ENCODE data around the gene MDC1. TPM values are rescaled to one million over a fixed set of nuclear protein-coding genes. Genes with fewer than 3 reads are reported as not detected.

MDC1 gene
- total and polyA plus RNA-seq, 2 of the 13 experiments (the other 11 are each of a cell fraction or from before 2014, with no cell fraction given) = 8.4 to 14.0 TPM

DNA sequence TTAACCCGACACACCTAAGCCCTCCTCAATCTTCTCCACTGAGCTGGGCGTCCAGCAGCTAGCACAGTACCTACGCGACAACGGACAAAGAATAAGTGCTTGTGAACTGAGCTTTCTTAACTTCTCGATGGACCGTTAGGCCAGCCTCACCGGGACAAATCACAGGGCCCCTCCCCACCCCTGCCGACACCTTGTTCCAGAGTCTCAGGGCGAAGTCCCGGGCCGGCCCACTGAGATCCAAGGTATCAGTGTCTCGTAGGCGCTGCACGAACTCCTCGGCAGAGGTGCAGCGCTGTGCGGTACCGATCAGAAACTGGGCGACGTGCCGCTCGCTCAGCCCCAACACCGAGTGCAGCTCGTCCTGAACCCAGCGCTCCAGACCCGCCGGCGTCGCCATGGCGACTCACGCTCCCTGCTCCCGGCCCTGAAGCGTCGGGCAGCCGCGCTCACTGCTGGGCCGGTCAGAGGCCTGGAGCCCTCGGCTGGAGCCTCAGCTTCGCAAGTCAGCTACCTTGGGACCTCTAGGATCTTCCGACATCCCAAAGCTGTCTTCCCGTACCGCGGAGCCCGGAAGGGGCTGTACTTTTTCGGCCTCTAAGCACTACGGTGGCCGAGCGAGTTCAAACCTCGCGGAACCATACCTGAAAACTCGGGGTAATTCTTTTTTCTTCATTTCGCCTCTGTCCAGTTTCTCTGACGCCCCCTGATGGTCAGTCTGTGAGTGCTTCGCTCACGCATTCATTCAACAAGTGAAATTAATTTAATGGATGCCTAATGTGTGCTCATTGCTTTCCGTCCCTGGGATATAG lies 44.4 kb downstream of the MDC1 start, which contains the start of gene DHX16 (continued):
- 0 out of 2 replicates have a peak, but pooled peaks have one; percentile 40 for TF ChIP-seq HBP1 (CRISPR knock-in tag; IDR thresholded peaks at IDR 0.05; ENCODE audit: low read depth)
- peak; percentile 90 for TF ChIP-seq PHF5A (CRISPR knock-in tag; IDR thresholded peaks at IDR 0.05; ENCODE audit: low read depth, unreplicated experiment)
- TF ChIP-seq HNF1A (IDR thresholded peaks at IDR 0.05; ENCODE audit: low read depth) = no peak
- no peak; the same call in 1 of the 2 replicates for TF ChIP-seq HNF1A (CRISPR knock-in tag; IDR thresholded peaks at IDR 0.05; ENCODE audit: borderline replicate concordance)
- peak; percentile 58; the same call in 1 of the 2 replicates for TF ChIP-seq SOX5 (CRISPR knock-in tag; IDR thresholded peaks at IDR 0.05; ENCODE audit: borderline replicate concordance)
- TF ChIP-seq CENPX (CRISPR knock-in tag; IDR thresholded peaks at IDR 0.05) = no peak
- TF ChIP-seq YEATS2 (CRISPR knock-in tag; IDR thresholded peaks at IDR 0.05; ENCODE audit: borderline replicate concordance) = peak; percentile 98
- no peak for TF ChIP-seq CAMTA2 (CRISPR knock-in tag; IDR thresholded peaks at IDR 0.05; ENCODE audit: borderline replicate concordance)
- TF ChIP-seq SALL2 (CRISPR knock-in tag; IDR thresholded peaks at IDR 0.05) = peak; percentile 79; the same call in 1 of the 2 replicates
- peak; percentile 62 for TF ChIP-seq HCFC1 (IDR thresholded peaks at IDR 0.05; ENCODE audit: low read depth, low read length)
- TF ChIP-seq, protein P1, sequence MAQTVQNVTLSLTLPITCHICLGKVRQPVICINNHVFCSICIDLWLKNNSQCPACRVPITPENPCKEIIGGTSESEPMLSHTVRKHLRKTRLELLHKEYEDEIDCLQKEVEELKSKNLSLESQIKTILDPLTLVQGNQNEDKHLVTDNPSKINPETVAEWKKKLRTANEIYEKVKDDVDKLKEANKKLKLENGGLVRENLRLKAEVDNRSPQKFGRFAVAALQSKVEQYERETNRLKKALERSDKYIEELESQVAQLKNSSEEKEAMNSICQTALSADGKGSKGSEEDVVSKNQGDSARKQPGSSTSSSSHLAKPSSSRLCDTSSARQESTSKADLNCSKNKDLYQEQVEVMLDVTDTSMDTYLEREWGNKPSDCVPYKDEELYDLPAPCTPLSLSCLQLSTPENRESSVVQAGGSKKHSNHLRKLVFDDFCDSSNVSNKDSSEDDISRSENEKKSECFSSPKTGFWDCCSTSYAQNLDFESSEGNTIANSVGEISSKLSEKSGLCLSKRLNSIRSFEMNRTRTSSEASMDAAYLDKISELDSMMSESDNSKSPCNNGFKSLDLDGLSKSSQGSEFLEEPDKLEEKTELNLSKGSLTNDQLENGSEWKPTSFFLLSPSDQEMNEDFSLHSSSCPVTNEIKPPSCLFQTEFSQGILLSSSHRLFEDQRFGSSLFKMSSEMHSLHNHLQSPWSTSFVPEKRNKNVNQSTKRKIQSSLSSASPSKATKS (CRISPR knock-in tag; IDR thresholded peaks at IDR 0.05) = peak; percentile 74; the same call in 1 of the 2 replicates
- TF ChIP-seq PRDM4 (CRISPR knock-in tag; IDR thresholded peaks at IDR 0.05; ENCODE audit: borderline replicate concordance) = no peak
- no peak for TF ChIP-seq ZNF234 (CRISPR knock-in tag; conservative IDR thresholded peaks at IDR 0.05)
- TF ChIP-seq SPEN (CRISPR knock-in tag; IDR thresholded peaks at IDR 0.05; ENCODE audit: low read depth) = no peak; the same call in 1 of the 2 replicates
- TF ChIP-seq, protein P2, sequence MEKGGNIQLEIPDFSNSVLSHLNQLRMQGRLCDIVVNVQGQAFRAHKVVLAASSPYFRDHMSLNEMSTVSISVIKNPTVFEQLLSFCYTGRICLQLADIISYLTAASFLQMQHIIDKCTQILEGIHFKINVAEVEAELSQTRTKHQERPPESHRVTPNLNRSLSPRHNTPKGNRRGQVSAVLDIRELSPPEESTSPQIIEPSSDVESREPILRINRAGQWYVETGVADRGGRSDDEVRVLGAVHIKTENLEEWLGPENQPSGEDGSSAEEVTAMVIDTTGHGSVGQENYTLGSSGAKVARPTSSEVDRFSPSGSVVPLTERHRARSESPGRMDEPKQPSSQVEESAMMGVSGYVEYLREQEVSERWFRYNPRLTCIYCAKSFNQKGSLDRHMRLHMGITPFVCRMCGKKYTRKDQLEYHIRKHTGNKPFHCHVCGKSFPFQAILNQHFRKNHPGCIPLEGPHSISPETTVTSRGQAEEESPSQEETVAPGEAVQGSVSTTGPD (CRISPR knock-in tag; IDR thresholded peaks at IDR 0.05) = no peak

Measured in HepG2 (cell line).